Skeletal muscle tissue (tissue), 4 donors: ENCODE data around the gene TFF1. TPM values are rescaled to one million over a fixed set of nuclear protein-coding genes. Genes with fewer than 3 reads are reported as not detected.

Experiments
- H3K27ac ChIP-seq: one replicate; pipeline ENCODE4 v1.7.0; 2013; ENCODE audit warnings: mild to moderate bottlenecking, low read depth, low read length, inconsistent platforms
- H3K27me3 ChIP-seq, 3 donors: one replicate each; pipeline ENCODE4 v1.7.0; 2013; ENCODE audit warnings: low read length in 3 of 3; ENCODE audit not compliant: control insufficient read depth in 3 of 3, insufficient read depth in 3 of 3
- H3K36me3 ChIP-seq, 3 donors: one replicate each; pipeline ENCODE4 v1.7.0; 2013; ENCODE audit warnings: low read length in 3 of 3; ENCODE audit not compliant: control insufficient read depth in 3 of 3, insufficient read depth in 3 of 3
- H3K4me1 ChIP-seq, 3 donors: one replicate each; pipeline ENCODE4 v1.7.0; 2013; ENCODE audit warnings: low read length in 3 of 3, mild to moderate bottlenecking in 3 of 3; ENCODE audit not compliant: control insufficient read depth in 3 of 3, insufficient read depth in 3 of 3
- H3K4me3 ChIP-seq, 3 donors: one replicate each; pipeline ENCODE4 v1.7.0; 2013; ENCODE audit warnings: low read length in 3 of 3
- H3K9ac ChIP-seq, 3 donors: one replicate each; pipeline ENCODE4 v1.7.0; 2013; ENCODE audit warnings: low read length in 3 of 3, mild to moderate bottlenecking in 3 of 3, moderate library complexity in 2 of 3, low read depth in 1 of 3
- H3K9me3 ChIP-seq, 3 donors: one replicate each; pipeline ENCODE4 v1.7.0; 2013; ENCODE audit warnings: low read length in 3 of 3; ENCODE audit not compliant: control insufficient read depth in 3 of 3
- total RNA-seq: library from RNA; depleted of rRNA; stranded (reverse); fragments of >200 nt; gene quantifications from one replicate; pipeline ENCODE4 v1.2.3, GENCODE V29; 2014
- donor health status: Osteomylitis.

The TFF1 gene
- total RNA-seq, 1 donor from 2014 or later = not detected

DNA sequence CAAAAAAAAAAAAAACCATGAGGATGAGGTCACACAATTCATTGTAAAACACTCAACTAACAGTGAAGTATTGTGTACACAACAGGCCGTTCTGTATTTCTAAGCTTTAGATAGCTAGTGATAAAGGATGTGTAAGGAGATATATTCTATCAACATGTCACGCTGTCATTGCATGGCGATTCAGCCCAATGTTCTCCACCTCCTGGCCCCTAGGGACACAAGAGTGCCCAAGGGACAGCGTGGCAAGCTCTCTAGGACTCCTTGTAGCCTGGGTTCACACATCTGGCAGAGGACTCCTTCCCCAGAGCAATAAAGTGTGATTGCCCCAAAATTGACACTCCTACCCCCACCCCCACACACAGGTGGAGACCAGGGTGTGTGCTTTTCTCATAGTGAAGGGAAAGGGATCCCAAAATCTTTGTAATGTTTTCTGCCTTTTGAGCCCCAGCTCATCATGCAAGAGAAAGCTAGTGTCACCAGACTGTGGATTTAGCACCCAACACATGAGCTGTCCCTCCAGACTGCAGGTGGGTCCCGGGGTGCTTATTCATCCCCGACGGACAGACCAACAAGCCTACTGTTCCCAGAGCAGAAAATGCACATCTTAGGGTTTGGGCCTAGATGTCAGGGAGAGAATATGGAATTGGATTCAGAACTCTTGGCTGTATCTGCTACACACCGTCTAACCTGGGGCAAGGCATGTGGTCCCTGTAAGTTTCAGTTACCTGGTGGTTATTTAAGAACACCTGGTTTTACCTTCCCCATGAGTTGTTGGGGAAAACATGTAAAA, 18.0 kb upstream of the TFF1 start:
- H3K4me3 ChIP-seq = no peak overlapping the region
- H3K9me3 ChIP-seq = peaks cover 0 to 7% (median 5%) of the 10 kb centered on the region in 3 donors
- no peak overlapping the region for H3K27ac ChIP-seq
- H3K36me3 ChIP-seq = no peaks in the 10 kb centered on the region
- H3K27me3 ChIP-seq = peaks cover 9 to 40% (median 33%) of the 10 kb centered on the region in 3 donors
- no peaks in the 10 kb centered on the region for H3K4me1 ChIP-seq
- no peak overlapping the region for H3K9ac ChIP-seq

DNA sequence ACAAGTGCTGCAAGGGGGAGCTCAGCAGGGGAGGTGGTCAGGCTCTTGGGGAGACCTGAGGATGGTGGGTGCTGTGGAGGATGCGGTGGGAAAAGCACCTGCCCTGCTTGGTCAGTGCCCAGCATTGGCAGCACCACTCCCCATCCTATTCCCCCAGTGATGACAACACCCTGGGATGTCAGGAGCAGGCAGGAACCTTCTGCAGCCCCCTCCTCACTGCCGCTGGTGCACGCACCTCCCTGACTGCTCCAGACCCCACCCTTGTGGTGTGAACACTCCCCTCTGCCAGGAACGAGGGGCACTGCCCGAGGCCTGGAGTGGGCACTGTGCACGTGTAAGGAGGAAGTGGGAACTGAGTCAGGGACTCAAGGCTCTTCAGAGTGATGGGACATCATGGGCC, 17.0 kb upstream of the TFF1 start:
- no peak overlapping the region for H3K27ac ChIP-seq
- H3K36me3 ChIP-seq = no peaks in the 10 kb centered on the region
- peaks cover 3 to 32% (median 27%) of the 10 kb centered on the region in 3 donors for H3K27me3 ChIP-seq
- H3K9ac ChIP-seq = no peak overlapping the region
- H3K4me3 ChIP-seq = no peak overlapping the region
- H3K9me3 ChIP-seq = peaks cover 0 to 7% (median 5%) of the 10 kb centered on the region in 3 donors
- no peaks in the 10 kb centered on the region for H3K4me1 ChIP-seq

DNA sequence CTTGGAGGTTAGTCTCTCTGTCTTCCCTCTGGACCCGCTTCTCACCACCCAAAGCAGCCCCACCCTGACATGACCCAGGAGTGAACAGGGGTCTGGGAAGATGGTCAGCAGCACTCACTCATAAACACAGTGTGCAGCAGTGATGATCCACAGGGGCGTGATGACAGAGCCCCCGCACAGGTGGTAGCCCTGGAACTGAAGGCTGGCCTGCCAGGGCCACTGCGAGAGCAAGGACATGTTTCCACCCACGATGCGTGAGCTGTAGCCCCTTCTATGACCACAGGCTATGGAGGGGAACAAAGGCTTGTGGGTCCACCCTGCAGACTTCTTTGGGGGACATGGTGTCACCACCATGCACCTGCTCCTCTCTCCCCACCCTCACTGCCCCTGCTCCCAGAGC, 16.6 kb upstream of the TFF1 start:
- no peak overlapping the region for H3K9ac ChIP-seq
- H3K4me1 ChIP-seq = no peaks in the 10 kb centered on the region
- H3K9me3 ChIP-seq = peaks cover 0 to 7% (median 5%) of the 10 kb centered on the region in 3 donors
- H3K36me3 ChIP-seq = no peaks in the 10 kb centered on the region
- H3K4me3 ChIP-seq = no peak overlapping the region
- peaks cover 0 to 33% (median 23%) of the 10 kb centered on the region in 3 donors for H3K27me3 ChIP-seq
- no peak overlapping the region for H3K27ac ChIP-seq

DNA sequence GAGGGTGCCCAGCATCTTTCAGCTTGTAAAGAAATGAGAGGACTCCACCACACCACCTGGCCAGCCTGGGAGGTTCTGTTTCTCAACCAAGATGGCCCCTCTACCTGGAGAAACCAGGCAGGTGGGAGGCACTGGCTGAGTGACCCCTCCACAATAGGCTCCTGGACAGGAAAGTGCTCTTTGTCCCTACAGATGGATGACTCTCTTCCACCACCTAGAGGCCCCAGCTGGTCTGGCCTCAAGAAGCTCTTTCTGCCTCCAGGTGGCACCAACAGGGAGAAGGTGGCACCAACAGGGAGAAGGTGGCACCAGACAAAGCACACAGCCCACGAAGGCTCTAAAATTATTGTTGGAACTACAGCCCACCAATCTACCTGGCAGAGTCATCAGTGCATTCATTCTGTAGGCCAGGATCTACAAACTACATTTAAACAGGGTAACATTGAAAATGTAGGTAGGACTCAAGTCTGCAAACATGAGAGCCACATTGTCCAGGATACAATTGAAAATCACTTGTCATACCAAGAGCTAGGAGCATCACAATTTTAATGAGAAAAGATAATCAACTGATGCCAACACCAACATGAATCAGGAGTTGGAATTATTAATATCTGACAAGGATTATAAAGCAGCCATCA, 15.1 kb upstream of the TFF1 start:
- Histone ChIP-seq H3K9ac (no peak overlapping the region), H3K27ac (no peak overlapping the region), H3K9me3 (peaks cover 0 to 7% (median 5%) of the 10 kb centered on the region in 3 donors)

DNA sequence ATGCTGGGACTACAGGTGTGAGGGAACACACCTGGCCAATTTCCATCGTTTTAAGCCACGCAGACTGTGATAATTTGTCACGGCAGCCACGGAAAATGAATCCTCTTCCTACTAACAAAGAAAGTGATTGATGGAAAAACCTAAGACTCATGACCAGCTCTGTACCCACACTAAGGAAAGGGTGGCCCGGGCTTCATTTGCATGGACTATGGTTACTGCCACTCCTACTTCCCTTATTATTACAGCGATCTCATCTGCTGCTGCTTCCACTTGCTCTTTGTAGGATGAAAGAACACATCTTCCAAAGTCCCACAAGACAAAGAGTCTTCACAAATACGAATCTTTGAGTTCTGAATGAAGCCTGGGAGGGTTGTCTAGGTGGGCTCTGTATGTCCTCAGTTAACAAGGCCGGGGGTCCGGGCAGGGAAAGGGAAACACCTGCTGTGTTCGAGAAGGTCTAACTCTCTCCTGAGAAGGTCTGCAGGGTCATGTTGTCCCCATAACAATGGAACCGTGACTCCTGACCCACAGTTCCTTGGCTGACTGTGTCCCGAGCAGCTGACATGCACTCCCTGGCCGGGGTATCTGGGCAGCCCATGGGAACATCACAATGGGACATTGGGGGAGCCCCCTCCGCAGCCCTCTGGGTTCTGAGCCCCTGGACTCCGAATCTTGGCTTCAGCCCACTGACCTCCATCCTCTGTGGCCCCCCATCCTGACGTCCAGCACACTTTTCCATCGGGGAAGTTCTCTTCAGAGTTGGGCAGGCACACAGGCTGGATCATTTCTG, 13.3 kb upstream of the TFF1 start:
- Histone ChIP-seq H3K4me3 (no peak overlapping the region), H3K27me3 (peaks cover 13 to 39% (median 37%) of the 10 kb centered on the region in 3 donors), H3K9ac (no peak overlapping the region), H3K9me3 (peaks cover 0 to 7% (median 5%) of the 10 kb centered on the region in 3 donors), H3K36me3 (no peaks in the 10 kb centered on the region), H3K27ac (no peak overlapping the region), H3K4me1 (no peaks in the 10 kb centered on the region)

More for the DNA sequence above, 15.1 kb upstream of the TFF1 start:
- Histone ChIP-seq H3K4me3 (no peak overlapping the region), H3K27me3 (peaks cover 4 to 38% (median 30%) of the 10 kb centered on the region in 3 donors), H3K36me3 (no peaks in the 10 kb centered on the region), H3K4me1 (no peaks in the 10 kb centered on the region)

DNA sequence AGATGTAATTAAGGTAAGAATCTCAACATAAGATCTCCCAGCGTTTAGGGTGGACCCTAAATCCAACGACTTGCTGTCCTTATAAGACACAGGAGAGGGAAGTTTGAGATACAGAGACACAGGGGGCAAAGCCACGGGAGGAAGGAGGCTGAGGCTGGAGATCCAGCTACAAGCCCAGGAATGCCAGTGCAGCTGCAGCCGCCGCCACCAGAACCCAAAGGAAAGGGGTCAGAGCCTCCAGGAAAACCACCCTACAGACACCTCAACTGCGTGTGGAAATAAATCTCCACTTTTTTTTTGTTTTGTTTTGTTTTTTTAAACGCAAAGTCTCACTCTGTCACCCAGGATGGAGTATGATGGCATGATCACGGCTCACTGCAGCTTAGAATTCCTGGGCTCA, 12.1 kb upstream of the TFF1 start:
- Histone ChIP-seq H3K9ac (no peak overlapping the region), H3K27ac (no peak overlapping the region), H3K27me3 (peaks cover 13 to 45% (median 43%) of the 10 kb centered on the region in 3 donors), H3K36me3 (no peaks in the 10 kb centered on the region), H3K4me3 (no peak overlapping the region), H3K9me3 (peaks cover 0 to 7% (median 5%) of the 10 kb centered on the region in 3 donors), H3K4me1 (no peaks in the 10 kb centered on the region)

DNA sequence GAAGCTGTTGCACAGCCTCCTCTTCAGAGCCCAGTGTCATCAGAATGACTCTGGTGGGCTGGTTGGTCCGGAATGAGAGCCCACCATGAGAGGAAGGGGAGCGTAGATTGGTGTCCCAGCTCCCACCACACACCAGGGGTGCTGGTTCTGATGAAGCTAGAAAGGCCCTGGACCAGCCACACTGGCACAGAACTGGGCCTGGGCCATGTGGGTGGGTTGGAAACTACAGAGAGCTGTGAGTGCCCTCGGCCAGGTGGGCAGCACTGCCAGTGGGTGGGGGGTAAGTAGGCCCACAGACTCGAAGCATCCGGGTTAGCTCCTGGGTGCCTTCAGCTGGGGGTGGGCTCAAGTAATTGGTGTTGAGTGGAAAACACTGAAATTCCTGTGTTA, 11.6 kb upstream of the TFF1 start:
- Histone ChIP-seq H3K4me3 (no peak overlapping the region), H3K9ac (no peak overlapping the region), H3K36me3 (no peaks in the 10 kb centered on the region), H3K27ac (no peak overlapping the region), H3K27me3 (peaks cover 13 to 46% (median 45%) of the 10 kb centered on the region in 3 donors), H3K9me3 (peaks cover 0 to 7% (median 5%) of the 10 kb centered on the region in 3 donors), H3K4me1 (no peaks in the 10 kb centered on the region)

DNA sequence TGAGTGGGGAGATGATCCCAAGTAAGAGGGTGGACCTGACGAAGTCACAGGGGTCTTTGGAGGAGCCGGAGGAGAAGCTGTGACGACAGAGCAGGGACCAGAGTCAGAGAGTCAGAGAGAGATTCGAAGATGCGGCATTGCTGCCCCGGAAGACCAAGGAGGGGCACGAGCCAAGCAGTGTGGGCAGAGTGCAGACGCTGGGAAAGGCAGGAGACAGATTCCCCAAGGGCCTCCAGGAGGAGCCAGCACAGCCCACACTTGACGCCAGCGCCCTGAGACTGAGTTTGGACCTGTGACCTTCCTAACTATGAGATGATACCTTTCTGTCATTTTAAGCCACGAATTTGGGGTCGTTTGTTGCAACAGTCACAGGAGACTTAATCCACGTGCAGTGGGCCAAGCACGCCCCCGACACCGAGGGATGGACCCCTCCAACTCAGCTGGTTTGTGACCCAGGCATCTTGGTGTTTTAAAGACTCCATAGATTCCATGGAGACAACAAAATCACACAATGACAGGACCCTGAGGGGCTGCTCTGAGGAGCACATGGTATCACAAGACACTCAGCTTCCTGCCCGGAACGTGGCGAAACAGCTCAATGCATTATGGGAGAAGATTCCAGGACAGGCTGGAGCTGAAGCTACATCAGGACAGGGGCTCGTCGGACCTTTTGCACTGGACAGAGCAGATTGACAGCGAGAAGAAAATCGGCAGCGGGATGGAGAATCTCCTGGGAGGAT, 11.0 kb upstream of the TFF1 start:
- no peak overlapping the region for H3K4me3 ChIP-seq
- peaks cover 0 to 7% (median 5%) of the 10 kb centered on the region in 3 donors for H3K9me3 ChIP-seq
- H3K4me1 ChIP-seq = no peaks in the 10 kb centered on the region
- H3K27me3 ChIP-seq = peaks cover 13 to 42% (median 41%) of the 10 kb centered on the region in 3 donors
- no peak overlapping the region for H3K27ac ChIP-seq
- H3K9ac ChIP-seq = no peak overlapping the region
- no peaks in the 10 kb centered on the region for H3K36me3 ChIP-seq

DNA sequence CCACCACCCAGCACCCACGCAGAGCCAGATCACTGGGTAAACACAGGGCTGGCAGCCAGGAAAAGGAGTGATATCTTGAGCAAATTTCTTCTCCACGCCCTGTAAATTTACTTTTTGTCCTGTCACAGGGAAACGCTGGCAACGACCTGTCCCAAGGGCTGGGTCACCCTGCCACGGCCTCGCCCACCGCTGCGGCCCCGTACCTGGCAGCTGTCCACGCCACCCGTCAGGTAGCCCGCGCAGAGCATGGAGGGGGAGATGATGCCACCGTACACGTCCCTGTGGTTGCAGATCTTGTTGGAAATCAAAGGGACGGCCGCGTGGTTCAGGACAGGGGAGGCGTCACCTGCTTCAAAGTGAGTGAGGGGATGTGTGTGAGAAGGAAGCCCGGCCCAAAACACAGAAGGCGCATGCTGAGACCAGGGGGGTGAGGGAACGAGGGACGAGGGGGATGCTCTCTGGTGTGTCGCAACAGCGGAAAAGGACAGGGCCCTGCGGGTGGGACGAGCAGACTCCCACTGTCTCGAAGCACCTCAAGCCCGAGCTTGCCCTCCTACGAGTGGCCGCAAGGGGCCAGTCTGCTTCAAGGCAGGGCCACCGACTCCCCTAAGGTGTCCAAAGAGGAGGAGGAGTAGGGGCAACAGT, 10.1 kb upstream of the TFF1 start:
- H3K4me1 ChIP-seq = no peaks in the 10 kb centered on the region
- no peaks in the 10 kb centered on the region for H3K9me3 ChIP-seq
- no peak overlapping the region for H3K9ac ChIP-seq
- no peak overlapping the region for H3K4me3 ChIP-seq
- H3K36me3 ChIP-seq = no peaks in the 10 kb centered on the region
- peaks cover 13 to 40% (median 37%) of the 10 kb centered on the region in 3 donors for H3K27me3 ChIP-seq
- no peak overlapping the region for H3K27ac ChIP-seq
